Measurements from ENCODE around the gene FRAS1.
"Not testable (repeated sequence)": the region's sequence is repeated elsewhere in the genome, so short reads cannot be mapped to it uniquely, and the experiment has no call there.

Gene FRAS1

DNA sequence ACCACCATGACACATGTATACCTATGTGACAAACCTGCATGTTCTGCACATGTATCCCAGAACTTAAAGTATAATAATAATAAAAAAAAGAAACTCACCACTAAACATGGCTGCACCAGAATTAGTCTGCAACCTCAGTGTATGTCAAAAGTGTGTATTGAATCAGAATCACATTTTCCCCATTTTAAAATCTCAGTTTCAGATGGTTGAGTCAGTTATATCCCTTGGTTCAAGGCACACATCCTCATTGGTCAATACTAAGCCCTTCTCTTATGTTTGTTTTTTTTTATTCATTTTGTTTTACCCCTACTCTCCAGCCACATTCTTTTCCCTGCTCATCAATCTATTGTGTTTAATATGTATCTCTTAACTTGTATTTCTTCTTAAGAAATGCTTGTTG lies 436.6 kb downstream of the FRAS1 start:
- no peak for DNase-seq (ENCODE audit: low read depth in 1 of 2, low spot score in 1 of 2)

DNA sequence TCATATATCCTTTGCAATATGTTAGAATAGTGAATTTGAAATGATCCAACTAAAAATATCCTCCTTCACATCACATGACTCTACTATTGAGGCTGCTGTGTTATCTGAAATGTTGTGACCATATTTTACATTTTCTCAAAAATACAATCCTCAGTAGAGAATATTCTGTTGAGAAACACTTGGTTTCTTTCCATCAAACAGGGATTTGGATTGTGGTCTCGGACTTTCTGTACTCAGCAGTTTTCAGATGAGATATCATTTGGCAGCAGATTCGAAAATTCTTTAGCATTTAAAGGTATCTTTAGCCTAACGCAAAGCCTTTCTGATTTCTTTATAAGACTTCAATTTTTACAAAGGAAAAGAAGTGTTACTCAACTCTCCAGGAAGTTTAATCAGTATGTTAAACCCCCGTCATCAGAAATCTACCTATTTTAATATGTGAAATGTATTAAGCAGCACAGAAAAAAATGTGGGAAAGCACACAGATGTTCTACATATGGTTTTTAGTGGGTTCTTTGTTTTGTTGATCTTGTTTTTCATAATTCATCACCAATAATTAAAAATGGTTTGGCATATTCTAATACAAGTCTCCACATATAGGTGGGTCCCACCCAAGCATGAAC lies 439.0 kb downstream of the FRAS1 start:
- DNase-seq (ENCODE audit: low read depth in 1 of 2, low spot score in 1 of 2): no peak

DNA sequence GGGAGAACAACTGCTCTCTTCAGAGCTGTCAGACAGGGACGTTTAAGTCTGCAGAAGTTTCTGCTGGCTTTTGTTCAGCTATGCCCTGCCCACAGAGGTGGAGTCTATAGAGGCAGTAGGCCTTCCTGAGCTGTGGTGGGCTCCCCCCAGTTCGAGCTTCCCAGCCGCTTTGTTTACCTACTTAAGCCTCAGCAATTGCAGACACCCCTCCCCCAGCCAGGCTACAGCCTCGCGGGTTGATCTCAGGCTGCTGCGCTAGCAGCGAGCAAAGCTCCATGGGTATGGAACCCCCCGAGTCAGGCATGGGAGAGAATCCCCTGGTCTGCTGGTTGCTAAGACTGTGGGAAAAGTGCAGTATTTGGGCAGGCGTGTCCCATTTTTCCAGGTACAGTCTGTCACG lies 449.1 kb downstream of the FRAS1 start:
- not testable (repeated sequence) for DNase-seq (ENCODE audit: low read depth in 1 of 2, low spot score in 1 of 2)

DNA sequence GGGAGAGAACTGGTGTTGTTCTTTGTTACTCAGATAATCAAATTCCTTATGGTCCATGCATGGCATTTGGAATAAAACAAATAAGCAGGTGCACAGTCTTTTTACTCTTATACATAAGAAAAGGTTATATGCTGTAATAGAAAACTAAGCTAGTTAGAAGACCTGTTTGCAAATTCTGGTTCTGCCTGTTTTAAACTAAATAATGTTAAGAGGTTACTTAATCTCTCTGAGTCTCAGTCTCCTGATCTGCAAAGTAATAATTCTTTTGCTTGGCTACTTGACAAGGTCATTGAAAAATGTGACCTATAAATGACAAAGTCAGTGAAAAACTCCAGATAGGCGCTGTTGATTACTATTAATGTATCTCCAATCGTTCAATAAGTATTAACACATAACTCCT lies 451.9 kb downstream of the FRAS1 start:
- DNase-seq (ENCODE audit: low read depth in 1 of 2, low spot score in 1 of 2): no peak

DNA sequence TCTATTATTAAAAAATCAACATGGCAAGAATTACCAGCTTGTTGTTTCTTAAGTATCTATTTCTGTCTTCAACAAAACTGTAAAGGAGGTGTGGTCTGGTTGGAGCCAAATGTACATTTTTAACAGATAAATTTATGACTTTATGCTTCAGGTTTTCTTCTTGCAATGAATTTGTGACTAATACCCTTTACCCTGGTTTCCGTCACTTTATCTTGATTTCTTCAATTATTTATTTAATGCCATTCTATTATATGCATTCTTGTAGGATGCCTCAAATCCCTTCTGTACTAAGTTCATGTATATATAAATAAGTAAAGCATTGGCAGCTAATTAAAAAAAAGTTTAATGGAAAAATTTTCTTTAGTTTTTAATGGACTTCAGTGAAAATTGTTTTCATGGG lies 453.0 kb downstream of the FRAS1 start:
- no peak for DNase-seq (ENCODE audit: low read depth in 1 of 2, low spot score in 1 of 2)

DNA sequence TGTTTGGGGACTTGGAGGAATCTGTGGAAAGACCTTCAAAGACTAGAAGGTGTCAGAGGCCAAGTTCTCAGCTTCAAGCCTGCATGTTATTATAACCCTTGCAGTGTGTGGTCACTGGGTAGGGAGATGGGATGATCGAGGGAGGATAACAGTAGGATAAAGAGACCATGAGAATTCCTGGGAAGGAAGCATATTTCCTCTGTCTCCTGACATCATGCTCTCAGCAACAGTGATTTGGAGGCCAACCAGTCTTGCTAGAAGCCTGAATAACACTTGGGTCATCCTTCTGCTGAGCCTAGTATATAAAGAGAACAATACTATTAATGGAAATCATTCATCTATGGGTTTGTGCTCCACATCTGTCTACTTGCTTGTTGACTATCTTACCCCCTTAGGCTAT lies 453.6 kb downstream of the FRAS1 start:
- no peak for DNase-seq (ENCODE audit: low read depth in 1 of 2, low spot score in 1 of 2)

DNA sequence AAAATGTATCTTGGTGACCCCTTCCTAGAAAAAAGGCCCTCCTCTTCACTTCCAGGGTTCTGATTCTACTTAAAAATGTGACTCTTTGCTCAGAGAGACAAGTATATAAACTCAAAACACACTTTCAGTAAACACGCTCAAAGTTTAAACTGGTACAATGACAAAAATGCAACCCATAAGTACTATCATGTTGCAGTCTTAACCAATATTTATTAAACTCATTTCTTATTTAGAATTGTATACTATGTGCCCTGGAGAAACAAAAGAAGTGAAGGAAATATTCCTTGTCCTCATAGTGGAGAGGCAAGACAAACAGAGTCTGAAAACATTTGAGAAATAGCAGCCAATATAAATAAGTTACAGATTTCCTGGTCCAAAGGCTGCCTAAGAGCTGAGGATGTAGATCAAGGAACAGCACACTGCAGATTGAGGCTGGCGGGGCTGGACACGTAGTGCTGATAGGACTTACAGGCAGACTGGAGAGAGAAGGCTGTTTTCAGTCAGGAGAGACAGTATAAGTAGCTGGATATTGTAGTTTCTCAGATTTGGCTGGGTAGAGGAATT lies 455.3 kb downstream of the FRAS1 start:
- DNase-seq (ENCODE audit: low read depth in 1 of 2, low spot score in 1 of 2): no peak

DNA sequence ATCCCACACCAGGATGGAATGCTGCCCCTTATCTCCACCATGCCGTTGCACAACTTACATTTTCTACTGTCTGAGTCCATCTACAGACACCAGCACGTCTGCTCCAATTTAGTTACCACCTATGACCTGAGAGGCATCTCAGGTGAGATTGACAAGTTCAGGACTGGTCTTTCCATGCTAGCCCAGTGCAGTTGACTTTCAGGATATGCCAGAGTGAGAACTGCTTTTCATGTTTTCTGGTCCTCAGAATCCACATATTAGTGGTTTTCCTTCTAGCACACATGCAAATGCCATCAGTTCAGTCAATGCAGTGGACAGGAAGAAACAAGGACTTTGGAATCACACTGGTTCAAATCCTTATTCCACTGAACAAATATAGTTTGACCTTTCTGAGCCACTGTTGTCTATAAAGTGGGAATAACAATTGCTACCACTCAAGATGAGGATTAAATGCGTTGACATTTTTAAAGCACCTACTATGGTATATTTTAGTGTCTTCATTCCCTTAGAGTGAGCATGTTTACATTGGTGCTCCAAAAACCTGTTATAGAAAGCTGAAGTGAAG lies 456.4 kb downstream of the FRAS1 start:
- DNase-seq (ENCODE audit: low read depth in 1 of 2, low spot score in 1 of 2): no peak

DNA sequence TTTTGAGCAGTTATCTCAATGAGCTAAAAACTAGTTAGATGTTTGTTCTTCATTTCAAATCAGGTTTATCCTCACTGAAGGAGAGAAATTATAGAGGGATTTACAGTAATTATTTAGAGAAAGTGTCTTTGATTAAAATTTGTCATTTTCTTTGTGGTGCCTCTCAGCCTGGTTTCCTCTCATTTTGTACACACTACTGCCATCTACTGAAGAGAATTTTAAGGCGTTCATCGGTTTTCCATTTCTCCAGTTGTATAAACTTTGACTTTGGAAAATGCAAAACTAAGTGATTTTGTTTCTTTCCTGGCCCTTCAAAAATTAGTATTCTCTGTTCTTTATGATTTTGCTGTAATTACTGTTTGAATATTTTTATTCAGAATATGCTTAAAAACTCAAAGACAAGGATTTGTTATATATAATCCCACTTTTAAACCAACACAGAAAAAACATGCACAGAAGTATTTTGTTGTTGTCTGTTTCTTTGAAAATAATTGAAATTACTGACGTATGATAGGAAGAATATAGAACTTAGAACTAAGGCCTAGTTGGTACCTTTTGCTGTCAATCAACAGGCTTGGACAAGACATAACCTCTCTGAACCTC lies 460.0 kb downstream of the FRAS1 start:
- DNase-seq (ENCODE audit: low read depth in 1 of 2, low spot score in 1 of 2): no peak

DNA sequence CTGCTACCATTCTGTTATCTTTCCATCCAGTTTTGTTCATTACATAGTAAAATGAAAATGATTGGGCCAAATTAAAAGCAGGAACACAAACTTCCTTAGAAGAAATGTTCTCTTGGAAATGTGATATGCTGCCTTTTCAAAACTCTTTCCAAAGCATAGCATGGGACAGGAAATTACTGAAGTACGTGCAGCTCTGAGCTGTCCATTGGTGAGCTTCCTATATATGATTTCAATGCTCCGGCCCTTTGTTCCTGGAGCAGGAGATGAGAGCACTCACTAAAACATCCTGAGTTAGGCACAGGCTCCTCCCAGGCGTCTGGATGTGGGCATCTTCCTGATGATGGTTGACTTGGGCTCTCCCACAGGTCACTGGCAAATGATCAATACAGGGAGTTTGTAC lies 461.4 kb downstream of the FRAS1 start:
- no peak for DNase-seq (ENCODE audit: low read depth in 1 of 2, low spot score in 1 of 2)

DNA sequence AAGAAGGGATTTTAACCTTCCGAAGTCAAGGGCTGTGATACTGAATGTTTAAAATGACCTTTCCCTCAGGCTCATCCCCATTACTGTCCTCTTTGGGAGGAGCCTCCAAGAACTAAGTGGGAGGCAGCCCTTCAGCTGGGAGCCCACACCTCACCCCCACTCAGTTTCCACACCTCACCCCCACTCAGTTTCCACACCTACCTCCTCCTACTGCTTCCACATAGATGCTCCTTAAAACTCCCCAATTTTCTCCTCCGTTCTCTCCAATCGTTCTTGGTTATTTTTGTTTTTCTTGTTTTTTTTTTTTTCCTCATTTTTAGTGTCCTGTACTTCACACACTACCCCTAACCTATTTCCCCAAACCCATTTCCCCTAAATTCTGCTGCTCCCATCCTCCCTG lies 462.8 kb downstream of the FRAS1 start:
- DNase-seq (ENCODE audit: low read depth in 1 of 2, low spot score in 1 of 2): no peak

DNA sequence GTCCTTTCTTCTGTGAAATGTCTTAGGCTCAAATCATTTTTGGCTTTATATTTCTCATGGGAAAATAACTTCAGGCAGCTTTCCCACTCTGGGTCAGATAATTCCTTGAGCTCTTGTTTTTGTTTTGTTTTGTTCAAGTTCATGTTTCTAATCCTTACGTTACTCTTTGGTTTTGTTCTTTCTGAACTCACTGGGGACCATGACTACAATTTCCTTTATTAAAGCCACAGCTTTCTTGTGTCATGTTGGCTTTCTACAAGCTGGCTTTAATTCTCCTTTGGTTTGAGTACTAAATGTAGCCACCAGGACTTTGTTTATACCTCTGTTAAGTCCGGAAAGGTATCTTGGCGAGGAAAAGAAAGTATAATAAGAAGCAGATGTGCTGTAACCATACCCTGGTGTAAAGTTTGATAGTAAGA lies 463.7 kb downstream of the FRAS1 start:
- no peak for DNase-seq (ENCODE audit: low read depth in 1 of 2, low spot score in 1 of 2)

DNA sequence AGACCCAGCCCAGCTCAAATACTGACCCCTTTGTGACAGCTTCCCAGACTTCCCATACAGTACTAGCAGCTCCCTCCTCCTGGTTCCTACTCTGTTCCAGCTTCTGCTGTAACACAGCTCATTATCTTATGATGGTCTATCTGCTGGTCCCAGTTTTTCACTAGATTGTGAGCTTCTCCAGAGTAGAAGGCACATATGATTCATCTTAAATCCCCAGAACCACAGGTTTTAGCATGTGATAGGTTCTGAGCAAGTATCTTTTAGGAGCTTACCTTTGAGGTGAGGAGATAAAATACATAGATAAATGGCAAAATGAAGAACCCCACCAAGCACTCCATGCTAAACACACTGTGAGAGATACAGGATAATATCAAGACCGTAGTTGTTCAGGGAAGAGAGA lies 466.9 kb downstream of the FRAS1 start:
- DNase-seq (ENCODE audit: low read depth in 1 of 2, low spot score in 1 of 2): no peak

DNA sequence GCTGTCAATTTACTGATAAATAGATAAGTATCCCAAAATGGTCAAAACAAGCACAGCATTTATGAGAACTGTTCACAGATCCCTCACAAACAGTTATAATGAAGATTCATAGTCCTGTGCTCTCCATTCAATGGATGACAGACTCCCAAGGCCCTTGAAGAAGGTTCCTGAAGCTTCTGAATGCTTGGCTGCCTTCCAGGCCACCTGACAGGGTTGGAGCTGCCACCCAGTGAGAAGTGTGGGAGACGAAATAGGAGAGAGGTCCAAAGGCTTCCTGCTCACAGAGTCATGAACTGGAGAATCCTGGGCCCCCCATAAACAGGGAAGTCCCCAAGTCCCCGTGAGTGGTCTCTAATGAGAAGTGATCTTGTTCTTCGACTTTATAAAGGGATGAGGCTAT lies 468.4 kb downstream of the FRAS1 start:
- DNase-seq (ENCODE audit: low read depth in 1 of 2, low spot score in 1 of 2): no peak

DNA sequence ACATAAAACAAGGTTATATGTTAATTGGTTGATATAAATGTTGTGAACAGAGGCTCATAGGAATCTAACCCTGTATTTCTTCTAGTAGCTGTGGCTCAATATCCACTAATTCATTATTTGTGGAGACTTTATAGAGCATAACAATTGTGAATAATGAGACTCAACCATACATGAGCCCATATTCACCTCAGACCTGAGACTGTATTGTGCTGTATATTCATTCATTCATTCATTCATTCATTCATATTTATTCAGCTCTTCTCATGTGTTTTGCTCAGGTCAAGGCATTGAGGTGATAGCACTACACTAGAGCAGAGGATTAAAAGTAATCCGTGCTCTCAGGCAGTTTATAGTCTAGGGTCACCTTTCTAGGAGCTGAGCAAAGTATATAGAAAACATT lies 470.0 kb downstream of the FRAS1 start:
- DNase-seq (ENCODE audit: low read depth in 1 of 2, low spot score in 1 of 2): no peak

DNA sequence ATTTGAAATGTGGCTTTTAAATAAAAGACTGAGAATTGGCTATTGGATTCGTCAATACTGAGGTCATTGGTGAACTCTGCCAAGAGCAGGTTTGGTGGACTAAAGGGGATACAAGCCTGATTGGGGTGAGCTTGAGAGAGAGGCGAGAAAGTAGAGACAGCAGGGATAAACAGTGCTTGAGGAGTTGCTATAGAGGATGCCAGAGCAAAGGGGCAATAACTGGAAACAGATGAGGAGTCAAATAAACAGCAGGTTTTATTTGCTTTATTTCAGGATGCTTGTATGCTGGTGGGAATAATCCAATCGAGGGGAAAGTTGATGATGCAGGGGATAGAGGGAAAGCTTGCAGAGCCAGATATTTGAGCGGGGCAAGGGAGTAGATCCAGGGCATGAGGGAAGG lies 470.4 kb downstream of the FRAS1 start:
- DNase-seq (ENCODE audit: low read depth in 1 of 2, low spot score in 1 of 2): no peak

DNA sequence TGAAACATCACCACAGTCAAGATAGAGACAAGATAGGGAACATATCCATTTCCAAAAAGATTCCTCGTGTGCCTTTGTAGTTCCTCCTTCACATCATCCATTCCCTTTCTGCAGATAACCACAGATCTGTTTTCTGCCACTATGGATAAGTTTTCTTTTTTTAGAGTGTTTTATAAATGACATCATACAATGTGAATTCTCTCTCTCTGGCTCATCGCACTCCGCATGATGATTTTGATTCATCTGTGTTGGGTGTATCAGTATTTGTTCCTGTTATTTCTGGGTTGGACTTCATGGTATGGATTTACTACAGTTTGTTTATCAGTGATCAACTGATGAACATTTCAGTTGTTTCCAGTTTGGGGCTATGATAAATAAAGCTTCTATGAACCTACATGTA lies 471.2 kb downstream of the FRAS1 start:
- no peak for DNase-seq (ENCODE audit: low read depth in 1 of 2, low spot score in 1 of 2)

DNA sequence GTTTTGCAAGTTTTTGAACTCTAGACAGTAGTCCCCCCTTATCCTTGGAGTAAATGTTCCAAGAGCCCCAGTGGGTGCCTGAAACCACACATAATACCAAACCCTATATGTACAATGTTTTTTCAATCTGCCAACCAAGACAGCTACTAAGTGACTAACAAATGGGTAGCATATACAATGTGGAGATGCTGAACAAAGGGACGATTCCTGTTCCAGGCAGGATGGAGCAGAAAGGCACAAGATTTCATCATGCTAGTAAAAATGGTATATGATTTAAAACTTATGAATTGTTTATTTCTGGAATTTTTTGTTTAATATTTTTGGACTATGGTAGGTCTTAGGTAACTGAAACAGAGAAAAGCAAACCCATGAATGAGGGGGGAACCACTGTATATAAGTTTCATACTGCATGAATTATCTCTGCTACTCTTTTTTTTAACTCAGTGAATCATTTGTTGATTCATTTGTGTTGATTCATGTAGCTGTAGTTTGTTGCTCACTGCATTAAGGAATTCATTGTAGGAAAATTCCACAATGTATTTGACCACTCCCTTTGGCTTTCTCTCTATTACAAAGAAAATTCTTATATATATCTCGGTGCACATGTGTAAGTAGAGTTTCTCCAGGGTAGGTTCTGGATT lies 472.6 kb downstream of the FRAS1 start:
- no peak for DNase-seq (ENCODE audit: low read depth in 1 of 2, low spot score in 1 of 2)

DNA sequence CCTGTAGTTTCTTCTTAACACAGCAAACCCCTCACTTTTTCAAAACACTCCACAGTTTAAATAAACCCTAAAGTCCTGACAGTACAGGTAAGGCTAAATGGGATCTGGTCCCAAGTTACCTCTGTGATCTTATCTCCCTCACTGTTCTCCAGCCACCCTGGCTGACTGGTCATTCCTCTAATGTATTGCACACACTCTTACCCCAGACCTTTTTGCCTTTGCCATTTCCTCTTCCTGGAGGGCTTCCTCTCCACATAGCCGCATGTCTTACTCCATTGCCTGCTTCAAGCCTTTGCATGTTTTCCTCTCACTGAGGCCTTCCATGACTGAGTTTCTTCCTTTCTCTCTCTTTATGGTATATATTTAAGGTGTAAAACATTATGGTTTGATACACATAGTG lies 474.9 kb downstream of the FRAS1 start:
- no peak for DNase-seq (ENCODE audit: low read depth in 1 of 2, low spot score in 1 of 2)

DNA sequence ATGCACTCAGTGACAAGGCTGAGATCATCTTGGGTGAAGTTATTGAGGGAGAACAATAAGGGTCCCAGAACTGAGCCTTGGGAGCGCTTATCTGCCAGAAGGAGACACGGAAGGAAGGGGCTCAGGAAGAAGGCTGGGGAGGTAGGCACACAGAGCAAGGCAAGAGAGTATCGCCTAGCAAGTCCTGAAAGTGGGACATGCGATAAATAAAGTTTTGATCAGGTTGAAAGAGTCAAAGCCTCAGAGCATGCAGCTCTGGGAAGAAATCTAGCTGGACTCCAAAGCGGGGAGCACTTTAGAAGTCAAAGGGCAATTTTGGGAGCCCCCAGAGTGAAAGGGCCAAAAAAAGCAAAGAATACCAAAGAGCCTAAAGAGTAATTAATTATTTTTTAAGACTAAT lies 476.7 kb downstream of the FRAS1 start:
- no peak for DNase-seq (ENCODE audit: low read depth in 1 of 2, low spot score in 1 of 2)

DNA sequence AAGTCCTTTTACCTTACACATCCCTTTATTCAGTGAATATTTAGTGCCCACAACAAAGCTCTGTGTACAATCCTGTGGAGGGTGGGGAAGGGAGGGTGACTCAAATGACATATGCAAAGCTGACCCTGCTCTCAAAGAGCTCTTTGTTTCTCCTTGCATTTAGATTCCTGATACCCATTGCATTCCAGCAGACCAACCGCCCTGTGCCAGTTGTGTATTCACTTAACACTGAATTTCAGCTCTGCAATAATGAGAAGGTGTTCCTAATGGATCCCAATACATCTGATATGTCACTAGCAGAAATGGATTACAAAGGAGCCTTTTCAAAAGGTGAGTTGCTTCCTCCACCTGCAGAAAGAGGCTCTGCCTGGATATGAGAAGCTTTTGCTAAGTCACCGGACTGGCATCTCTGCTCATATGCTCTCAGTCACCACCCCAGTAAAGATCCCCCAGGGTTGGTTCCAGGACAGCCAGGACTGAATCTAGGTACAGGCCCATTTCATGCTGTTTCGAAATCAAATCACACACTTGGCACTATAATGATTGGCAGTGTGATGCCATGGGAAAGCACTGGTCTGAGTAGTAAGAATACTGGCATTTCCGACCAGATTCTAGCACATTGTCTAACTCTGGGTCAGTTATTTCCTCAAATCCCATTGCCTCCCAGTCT lies 477.3 kb downstream of the FRAS1 start:
- DNase-seq (ENCODE audit: low read depth in 1 of 2, low spot score in 1 of 2): no peak

DNA sequence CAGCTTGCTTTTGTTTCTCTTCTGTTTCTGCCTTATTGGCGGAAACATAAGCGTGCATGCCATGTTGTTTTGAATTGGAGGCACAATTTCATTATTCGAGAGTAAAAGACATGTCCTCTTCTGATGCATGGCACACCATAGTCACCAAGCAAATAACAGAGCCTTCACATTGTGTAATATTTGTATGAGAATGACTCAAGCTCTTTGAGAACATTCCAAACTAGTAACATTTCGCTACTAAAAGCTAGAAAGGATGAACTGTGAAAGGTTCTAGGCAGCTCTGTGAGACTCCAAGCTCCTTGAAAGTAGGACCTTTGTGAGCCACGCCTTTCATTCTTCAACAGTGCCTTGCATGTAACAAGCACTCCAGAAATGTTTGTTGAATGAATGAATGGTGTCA lies 485.2 kb downstream of the FRAS1 start:
- DNase-seq (ENCODE audit: low read depth in 1 of 2, low spot score in 1 of 2): no peak
